ENCODE results near the gene NLK.

The NLK gene

GRCh38 chr17:28053044-28053670 lies 10.7 kb downstream of the NLK start:
- peaks cover 6 to 16% (median 12%) of the 10 kb centered on the region in 4 experiments for H3K4me1 ChIP-seq (ENCODE audit: control extremely low read depth in 1 of 4, control insufficient read depth in 4 of 4, insufficient read depth in 4 of 4, low read length in 3 of 4)

DNA sequence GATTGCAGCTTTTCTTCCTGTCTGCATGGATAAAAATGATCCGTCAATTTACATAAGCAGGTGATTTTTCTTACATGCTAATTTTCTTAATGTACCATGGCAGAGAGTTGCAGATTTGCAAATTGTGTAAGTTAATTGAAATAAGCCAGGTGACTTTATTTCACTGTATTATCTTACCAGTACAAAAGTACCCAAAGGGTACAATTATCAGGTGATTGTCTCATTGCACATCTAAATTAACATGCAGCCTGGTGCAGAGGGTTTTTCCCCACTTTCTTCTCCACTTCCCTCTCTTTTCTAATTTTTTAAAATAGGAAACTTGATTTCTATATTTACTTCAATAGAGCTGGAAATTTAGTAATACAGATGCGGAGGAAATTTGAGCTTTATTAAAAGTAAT lies 11.2 kb downstream of the NLK start:
- Histone ChIP-seq H3K27me3 (replicated peaks in 2 of 5; ENCODE audit: control insufficient read depth in 4 of 5, insufficient read depth in 5 of 5, low read length in 4 of 5) (no peaks in the 10 kb centered on the region), H3K4me3 (ENCODE audit: control insufficient read depth in 1 of 7, extremely low read depth in 1 of 7, insufficient read depth in 4 of 7, low read depth in 2 of 7, low read length in 6 of 7) (no peak overlapping the region), H3K9me3 (ENCODE audit: control extremely low read depth in 1 of 5, control insufficient read depth in 4 of 5, insufficient read depth in 2 of 5, low read depth in 1 of 5, low read length in 4 of 5) (no peaks in the 10 kb centered on the region), H3K36me3 (ENCODE audit: control insufficient read depth in 4 of 4, insufficient read depth in 4 of 4, low read length in 3 of 4) (peaks cover 0 to 1% (median 0%) of the 10 kb centered on the region in 4 experiments), H3K27ac (ENCODE audit: insufficient read depth in 1 of 2, low read depth in 1 of 2, low read length in 2 of 2, poor library complexity in 1 of 2, severe bottlenecking in 2 of 2) (peak overlapping the region in 1 of 2 experiments; percentile 9), H3K4me1 (ENCODE audit: control extremely low read depth in 1 of 4, control insufficient read depth in 4 of 4, insufficient read depth in 4 of 4, low read length in 3 of 4) (peaks cover 9 to 21% (median 13%) of the 10 kb centered on the region in 4 experiments)
- ChIA-PET CTCF (interaction anchor here (1.2 to 1.8 kb wide), 3 partner anchors 9 to 198 kb away, joined by 3 to 6 read pairs (median 4); no protein-coding TSS in a partner anchor), POLR2A (no interaction called here)
- DNase-seq, result no peak
- WGBS (ENCODE audit: insufficient coverage), result 100% methylated on average over 1 of the region's 2 CpGs

More at GRCh38 chr17:28053044-28053670, 10.7 kb downstream of the NLK start:
- WGBS (ENCODE audit: insufficient coverage), result 83% methylated on average over 1 of the region's 3 CpGs
- Histone ChIP-seq H3K27ac (ENCODE audit: insufficient read depth in 1 of 2, low read depth in 1 of 2, low read length in 2 of 2, poor library complexity in 1 of 2, severe bottlenecking in 2 of 2) (no peak overlapping the region), H3K9me3 (ENCODE audit: control extremely low read depth in 1 of 5, control insufficient read depth in 4 of 5, insufficient read depth in 2 of 5, low read depth in 1 of 5, low read length in 4 of 5) (no peaks in the 10 kb centered on the region), H3K36me3 (ENCODE audit: control insufficient read depth in 4 of 4, insufficient read depth in 4 of 4, low read length in 3 of 4) (peaks cover 0 to 2% (median under 1%) of the 10 kb centered on the region in 4 experiments), H3K4me3 (ENCODE audit: control insufficient read depth in 1 of 7, extremely low read depth in 1 of 7, insufficient read depth in 4 of 7, low read depth in 2 of 7, low read length in 6 of 7) (no peak overlapping the region), H3K27me3 (replicated peaks in 2 of 5; ENCODE audit: control insufficient read depth in 4 of 5, insufficient read depth in 5 of 5, low read length in 4 of 5) (no peaks in the 10 kb centered on the region)
- DNase-seq, result no peak
- ChIA-PET POLR2A (no interaction called here), CTCF (interaction anchor here (1.2 to 1.8 kb wide), 3 partner anchors 10 to 199 kb away, joined by 3 to 6 read pairs (median 4); no protein-coding TSS in a partner anchor)

GRCh38 chr17:28055546-28056275 lies 13.2 kb downstream of the NLK start:
- Histone ChIP-seq H3K9me3 (ENCODE audit: control extremely low read depth in 1 of 5, control insufficient read depth in 4 of 5, insufficient read depth in 2 of 5, low read depth in 1 of 5, low read length in 4 of 5) (no peaks in the 10 kb centered on the region), H3K27ac (ENCODE audit: insufficient read depth in 1 of 2, low read depth in 1 of 2, low read length in 2 of 2, poor library complexity in 1 of 2, severe bottlenecking in 2 of 2) (no peak overlapping the region), H3K27me3 (replicated peaks in 2 of 5; ENCODE audit: control insufficient read depth in 4 of 5, insufficient read depth in 5 of 5, low read length in 4 of 5) (no peaks in the 10 kb centered on the region), H3K4me3 (ENCODE audit: control insufficient read depth in 1 of 7, extremely low read depth in 1 of 7, insufficient read depth in 4 of 7, low read depth in 2 of 7, low read length in 6 of 7) (no peak overlapping the region), H3K36me3 (ENCODE audit: control insufficient read depth in 4 of 4, insufficient read depth in 4 of 4, low read length in 3 of 4) (peaks cover 0 to 2% (median 0%) of the 10 kb centered on the region in 4 experiments), H3K4me1 (ENCODE audit: control extremely low read depth in 1 of 4, control insufficient read depth in 4 of 4, insufficient read depth in 4 of 4, low read length in 3 of 4) (peaks cover 9 to 21% (median 16%) of the 10 kb centered on the region in 4 experiments)
- CTCF ChIA-PET, result interaction anchor here (0.8 to 1.1 kb wide), 3 partner anchors 9 to 13 kb away, joined by 3 read pairs; no protein-coding TSS in a partner anchor
- POLR2A ChIA-PET, result interaction anchor here (1.5 kb wide), 1 partner anchor 8 kb away, joined by 5 read pairs; no protein-coding TSS in a partner anchor
- DNase-seq, result no peak
- WGBS (ENCODE audit: insufficient coverage), result no CpG with 5 or more reads among the region's 2 CpGs

DNA sequence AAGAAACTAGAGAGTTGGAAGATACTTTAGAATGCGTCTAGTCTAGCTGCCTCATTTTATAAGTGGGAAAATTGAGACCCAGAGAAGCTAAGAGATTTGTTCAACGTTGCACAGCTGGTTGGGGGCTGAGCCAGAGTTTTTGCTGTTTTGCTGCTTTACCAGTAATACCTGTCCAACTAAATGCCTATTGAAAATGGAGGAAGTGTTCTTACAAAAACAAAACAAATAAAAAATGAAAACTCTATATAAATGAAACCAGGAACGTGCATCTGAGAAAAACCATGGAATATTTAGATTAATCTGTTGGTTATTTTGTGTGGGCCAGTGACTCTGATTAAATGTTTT lies 13.8 kb downstream of the NLK start:
- CTCF ChIA-PET, result interaction anchor here (0.8 to 0.9 kb wide), 2 partner anchors 10 to 13 kb away, joined by 3 read pairs; no protein-coding TSS in a partner anchor
- no peak for DNase-seq
- no peak overlapping the region for H3K27ac ChIP-seq (ENCODE audit: insufficient read depth in 1 of 2, low read depth in 1 of 2, low read length in 2 of 2, poor library complexity in 1 of 2, severe bottlenecking in 2 of 2)
- no peaks in the 10 kb centered on the region for H3K9me3 ChIP-seq (ENCODE audit: control extremely low read depth in 1 of 5, control insufficient read depth in 4 of 5, insufficient read depth in 2 of 5, low read depth in 1 of 5, low read length in 4 of 5)
- no peak overlapping the region for H3K4me3 ChIP-seq (ENCODE audit: control insufficient read depth in 1 of 7, extremely low read depth in 1 of 7, insufficient read depth in 4 of 7, low read depth in 2 of 7, low read length in 6 of 7)
- H3K4me1 ChIP-seq (ENCODE audit: control extremely low read depth in 1 of 4, control insufficient read depth in 4 of 4, insufficient read depth in 4 of 4, low read length in 3 of 4), result peaks cover 9 to 21% (median 16%) of the 10 kb centered on the region in 4 experiments
- H3K27me3 ChIP-seq (replicated peaks in 2 of 5; ENCODE audit: control insufficient read depth in 4 of 5, insufficient read depth in 5 of 5, low read length in 4 of 5), result no peaks in the 10 kb centered on the region
- H3K36me3 ChIP-seq (ENCODE audit: control insufficient read depth in 4 of 4, insufficient read depth in 4 of 4, low read length in 3 of 4), result peaks cover 0 to 2% (median 0%) of the 10 kb centered on the region in 4 experiments
- WGBS (ENCODE audit: insufficient coverage), result no CpG with 5 or more reads among the region's 3 CpGs
- POLR2A ChIA-PET, result no interaction called here

GRCh38 chr17:28057731-28058246 lies 15.3 kb downstream of the NLK start:
- no CpG with 5 or more reads among the region's 1 CpG for WGBS (ENCODE audit: insufficient coverage)
- POLR2A ChIA-PET, result no interaction called here
- peak overlapping the region in 1 of 2 experiments; percentile 25 for H3K27ac ChIP-seq (ENCODE audit: insufficient read depth in 1 of 2, low read depth in 1 of 2, low read length in 2 of 2, poor library complexity in 1 of 2, severe bottlenecking in 2 of 2)
- no peak overlapping the region for H3K4me3 ChIP-seq (ENCODE audit: control insufficient read depth in 1 of 7, extremely low read depth in 1 of 7, insufficient read depth in 4 of 7, low read depth in 2 of 7, low read length in 6 of 7)
- CTCF ChIA-PET, result interaction anchor here (0.7 to 1.1 kb wide), 3 partner anchors 13 to 49 kb away, joined by 3 read pairs; no protein-coding TSS in a partner anchor
- H3K9me3 ChIP-seq (ENCODE audit: control extremely low read depth in 1 of 5, control insufficient read depth in 4 of 5, insufficient read depth in 2 of 5, low read depth in 1 of 5, low read length in 4 of 5), result no peaks in the 10 kb centered on the region
- no peaks in the 10 kb centered on the region for H3K27me3 ChIP-seq (replicated peaks in 2 of 5; ENCODE audit: control insufficient read depth in 4 of 5, insufficient read depth in 5 of 5, low read length in 4 of 5)
- peaks cover 5 to 17% (median 14%) of the 10 kb centered on the region in 4 experiments for H3K4me1 ChIP-seq (ENCODE audit: control extremely low read depth in 1 of 4, control insufficient read depth in 4 of 4, insufficient read depth in 4 of 4, low read length in 3 of 4)
- DNase-seq, result peak in 2 of 3 donors; percentile 70 to 81
- peaks cover 0 to 2% (median 0%) of the 10 kb centered on the region in 4 experiments for H3K36me3 ChIP-seq (ENCODE audit: control insufficient read depth in 4 of 4, insufficient read depth in 4 of 4, low read length in 3 of 4)

DNA sequence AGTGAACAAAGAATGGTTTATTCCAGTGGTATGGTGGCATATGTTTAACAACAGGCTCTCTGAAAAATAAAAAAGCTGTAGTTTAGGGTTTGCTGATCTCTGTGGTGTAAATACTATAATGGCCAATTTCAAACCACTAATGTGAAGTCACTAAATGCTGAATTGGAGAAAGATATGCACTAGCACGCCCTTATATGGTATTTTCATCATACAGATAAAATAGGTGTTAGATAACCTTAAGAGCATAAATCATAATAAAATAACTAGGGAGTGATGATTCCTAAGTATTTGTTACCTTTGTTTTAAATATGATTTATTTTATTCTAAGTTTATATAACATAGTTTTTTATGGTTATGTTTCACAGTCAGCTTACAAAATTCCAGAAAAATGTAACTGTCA lies 17.2 kb downstream of the NLK start:
- ChIA-PET POLR2A (no interaction called here), CTCF (interaction anchor here (1.3 kb wide), 1 partner anchor 11 kb away, joined by 3 read pairs; no protein-coding TSS in a partner anchor)
- H3K27me3 ChIP-seq (replicated peaks in 2 of 5; ENCODE audit: control insufficient read depth in 4 of 5, insufficient read depth in 5 of 5, low read length in 4 of 5), result no peaks in the 10 kb centered on the region
- no peak for DNase-seq
- peaks cover 0 to 3% (median under 1%) of the 10 kb centered on the region in 4 experiments for H3K36me3 ChIP-seq (ENCODE audit: control insufficient read depth in 4 of 4, insufficient read depth in 4 of 4, low read length in 3 of 4)
- no peak overlapping the region for H3K27ac ChIP-seq (ENCODE audit: insufficient read depth in 1 of 2, low read depth in 1 of 2, low read length in 2 of 2, poor library complexity in 1 of 2, severe bottlenecking in 2 of 2)
- WGBS (ENCODE audit: insufficient coverage), result no CpG with 5 or more reads among the region's 1 CpG
- H3K4me3 ChIP-seq (ENCODE audit: control insufficient read depth in 1 of 7, extremely low read depth in 1 of 7, insufficient read depth in 4 of 7, low read depth in 2 of 7, low read length in 6 of 7), result no peak overlapping the region
- peaks cover 5 to 17% (median 10%) of the 10 kb centered on the region in 4 experiments for H3K4me1 ChIP-seq (ENCODE audit: control extremely low read depth in 1 of 4, control insufficient read depth in 4 of 4, insufficient read depth in 4 of 4, low read length in 3 of 4)
- no peaks in the 10 kb centered on the region for H3K9me3 ChIP-seq (ENCODE audit: control extremely low read depth in 1 of 5, control insufficient read depth in 4 of 5, insufficient read depth in 2 of 5, low read depth in 1 of 5, low read length in 4 of 5)

Measured in common myeloid progenitor, CD34-positive (primary cell).